Karpas-422 (cell line): ENCODE data around the gene CLINT1. TPM values are rescaled to one million over a fixed set of nuclear protein-coding genes. Genes with fewer than 3 reads are reported as not detected.
A peak's percentile ranks its signal among the peaks of the same experiment; 100 is the strongest.

Experiments used
- DNase-seq: peaks from one replicate; pipeline ENCODE4 v3.0.0-alpha.2; 2015
- H2AFZ ChIP-seq: fragments of 200-600 bp; sonication (generic); 2 replicates; pipeline ENCODE4 v1.6.1; 2014; ENCODE audit warnings: antibody characterized with exemption, low read length, mixed read lengths
- H3K27ac ChIP-seq: fragments of 200-600 bp; sonication (generic); 2 replicates; pipeline ENCODE4 v1.5.1; 2014; ENCODE audit warnings: mild to moderate bottlenecking, low read length, moderate library complexity
- H3K27me3 ChIP-seq: fragments of 200-600 bp; sonication (generic); 2 replicates; pipeline ENCODE4 v1.6.1; 2014; ENCODE audit warnings: low read length, mixed read lengths
- H3K36me3 ChIP-seq: fragments of 200-600 bp; sonication (generic); 2 replicates; pipeline ENCODE4 v1.6.1; 2014; ENCODE audit warnings: low read length, mixed read lengths; ENCODE audit not compliant: insufficient read depth
- H3K4me1 ChIP-seq: fragments of 200-600 bp; sonication (generic); 2 replicates; pipeline ENCODE4 v1.6.1; 2014; ENCODE audit warnings: mild to moderate bottlenecking, low read length, mixed read lengths
- H3K4me2 ChIP-seq: fragments of 200-600 bp; sonication (generic); 2 replicates; pipeline ENCODE4 v1.6.1; 2014; ENCODE audit warnings: low read length, low read depth, mild to moderate bottlenecking; ENCODE audit not compliant: poor library complexity, severe bottlenecking
- H3K4me3 ChIP-seq: fragments of 200-600 bp; sonication (generic); 2 replicates; pipeline ENCODE4 v1.5.1; 2014; ENCODE audit warnings: mild to moderate bottlenecking, antibody characterized with exemption, low read length, mixed read lengths
- H3K79me2 ChIP-seq: fragments of 200-600 bp; sonication (generic); 2 replicates; pipeline ENCODE4 v1.6.1; 2014; ENCODE audit warnings: mild to moderate bottlenecking, low read length, mixed read lengths
- H3K9ac ChIP-seq: fragments of 200-600 bp; sonication (generic); 2 replicates; pipeline ENCODE4 v1.6.0; 2014; ENCODE audit warnings: low read length
- H3K9me2 ChIP-seq: fragments of 200-600 bp; sonication (generic), shearing (Covaris generic); replicated peaks from 2 replicates; pipeline ENCODE4 v1.6.0; 2014; ENCODE audit warnings: mild to moderate bottlenecking, low read length, moderate library complexity; ENCODE audit not compliant: insufficient read depth
- H3K9me3 ChIP-seq: fragments of 300-700, 200-600 bp; sonication (generic); 2 replicates; pipeline ENCODE4 v1.6.1; 2014; ENCODE audit warnings: low read length, mixed read lengths
- H4K20me1 ChIP-seq: fragments of 200-600 bp; sonication (generic); 2 replicates; pipeline ENCODE4 v1.6.1; 2014; ENCODE audit warnings: mild to moderate bottlenecking, antibody characterized with exemption, low read length, low read depth; ENCODE audit not compliant: insufficient read depth
- total RNA-seq: library from RNA; depleted of rRNA; stranded (reverse); fragments of >200 nt; shearing (Covaris generic); gene quantifications from 2 replicates; pipeline ENCODE4 v1.2.3, GENCODE V29; 2014; ENCODE audit warnings: low replicate concordance

CLINT1 gene
- total RNA-seq, 1 experiment from 2014 or later, result 87.7 TPM

DNA sequence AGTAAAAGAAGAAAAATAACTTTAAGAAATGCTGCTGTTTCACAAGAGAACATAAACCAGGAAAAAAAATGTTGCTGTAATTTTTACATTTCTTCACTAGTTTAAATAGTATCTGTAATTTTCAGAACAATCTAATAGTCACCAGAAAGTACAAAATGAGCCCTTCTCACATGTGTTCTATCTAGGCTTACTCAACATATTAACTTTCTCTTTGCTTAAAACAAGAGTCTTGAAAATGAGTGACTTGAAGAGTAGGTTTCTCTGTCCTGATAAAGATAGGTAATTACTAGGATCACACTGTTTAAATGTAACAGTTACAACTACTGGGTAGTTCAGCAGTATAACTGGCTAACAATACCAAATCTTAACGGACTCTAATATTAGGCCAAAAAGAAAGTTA, 37.5 kb downstream of the CLINT1 start:
- no peak for DNase-seq
- Histone ChIP-seq H3K4me3 (no peak overlapping the region), H2AFZ (no peak overlapping the region), H3K79me2 (peaks cover 93% of the 10 kb centered on the region), H3K27ac (no peak overlapping the region), H3K36me3 (peaks cover 9% of the 10 kb centered on the region), H3K9ac (no peak overlapping the region), H3K9me2 (no peaks in the 10 kb centered on the region), H4K20me1 (peaks cover 18% of the 10 kb centered on the region), H3K9me3 (no peaks in the 10 kb centered on the region), H3K27me3 (no peaks in the 10 kb centered on the region), H3K4me1 (peaks cover 15% of the 10 kb centered on the region), H3K4me2 (no peak overlapping the region)

DNA sequence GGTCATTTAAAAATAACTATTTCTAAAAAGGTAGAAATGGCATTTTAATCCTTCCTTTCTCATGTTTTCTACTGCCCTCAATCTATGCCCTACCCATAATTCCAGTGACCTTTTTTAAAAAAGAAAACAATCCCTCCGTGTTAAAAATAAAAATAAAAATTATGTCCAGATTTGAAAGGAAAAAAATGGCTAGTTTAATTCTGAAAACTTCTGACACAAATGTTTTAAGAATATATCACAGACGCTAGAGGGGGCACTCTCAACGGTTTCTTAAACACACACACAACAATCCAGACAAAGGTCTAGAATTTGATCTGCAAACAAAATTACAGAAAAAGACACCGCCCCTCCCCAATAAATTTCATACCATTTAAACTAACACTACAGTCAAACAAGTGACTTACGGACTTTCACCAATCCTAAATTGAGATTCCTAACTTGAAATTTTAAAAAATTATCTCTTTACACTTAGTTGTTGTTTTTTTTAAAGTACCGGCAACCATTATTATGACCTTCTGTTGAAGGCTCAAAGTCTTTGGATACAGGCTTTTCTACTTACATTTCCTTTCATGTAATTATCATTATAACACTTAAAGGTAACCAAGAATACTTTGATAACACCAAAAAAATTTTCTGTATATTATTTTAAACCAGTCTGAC, 38.2 kb downstream of the CLINT1 start:
- no peak overlapping the region for H2AFZ ChIP-seq
- H4K20me1 ChIP-seq, result peaks cover 18% of the 10 kb centered on the region
- H3K9me2 ChIP-seq, result no peaks in the 10 kb centered on the region
- H3K36me3 ChIP-seq, result peaks cover 16% of the 10 kb centered on the region
- H3K27ac ChIP-seq, result no peak overlapping the region
- DNase-seq, result peak; percentile 75
- peaks cover 14% of the 10 kb centered on the region for H3K4me1 ChIP-seq
- peaks cover 92% of the 10 kb centered on the region for H3K79me2 ChIP-seq
- H3K4me2 ChIP-seq, result no peak overlapping the region
- no peak overlapping the region for H3K9ac ChIP-seq
- H3K27me3 ChIP-seq, result no peaks in the 10 kb centered on the region
- H3K9me3 ChIP-seq, result no peaks in the 10 kb centered on the region
- H3K4me3 ChIP-seq, result no peak overlapping the region

DNA sequence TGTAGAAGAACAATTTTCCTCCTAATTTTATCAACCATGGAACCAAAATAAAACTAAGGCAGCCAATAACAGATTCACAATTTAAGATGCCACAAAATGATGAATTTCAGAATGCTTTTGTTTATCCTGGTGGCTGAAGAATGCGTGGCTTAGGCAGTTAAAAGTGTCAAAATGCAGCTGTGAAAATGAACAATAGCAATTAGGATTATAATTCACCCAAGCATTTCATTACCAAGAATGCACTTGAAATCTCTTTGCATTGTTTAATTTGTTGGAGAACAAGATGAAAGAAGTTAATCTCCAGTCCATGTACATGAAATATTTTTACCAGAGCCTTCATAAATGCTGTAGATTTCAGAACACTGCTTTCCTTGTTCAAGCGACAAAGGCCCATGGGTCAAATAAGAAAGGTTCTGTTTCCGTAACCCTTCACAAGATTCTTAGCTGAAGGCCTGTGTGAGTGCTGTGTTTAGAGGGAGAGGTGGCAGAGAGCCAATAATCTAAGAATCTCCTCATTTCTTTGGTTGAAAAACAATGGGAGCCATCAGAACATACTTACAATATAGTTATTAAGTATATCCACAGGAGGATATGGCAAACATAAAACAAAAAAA, 39.3 kb downstream of the CLINT1 start:
- DNase-seq, result no peak
- H3K4me3 ChIP-seq, result no peak overlapping the region
- peaks cover 18% of the 10 kb centered on the region for H4K20me1 ChIP-seq
- H3K4me1 ChIP-seq, result peaks cover 14% of the 10 kb centered on the region
- H3K27ac ChIP-seq, result no peak overlapping the region
- no peaks in the 10 kb centered on the region for H3K27me3 ChIP-seq
- H2AFZ ChIP-seq, result no peak overlapping the region
- H3K36me3 ChIP-seq, result peaks cover 20% of the 10 kb centered on the region
- no peaks in the 10 kb centered on the region for H3K9me2 ChIP-seq
- H3K9me3 ChIP-seq, result no peaks in the 10 kb centered on the region
- peaks cover 85% of the 10 kb centered on the region for H3K79me2 ChIP-seq
- H3K4me2 ChIP-seq, result no peak overlapping the region
- no peak overlapping the region for H3K9ac ChIP-seq

DNA sequence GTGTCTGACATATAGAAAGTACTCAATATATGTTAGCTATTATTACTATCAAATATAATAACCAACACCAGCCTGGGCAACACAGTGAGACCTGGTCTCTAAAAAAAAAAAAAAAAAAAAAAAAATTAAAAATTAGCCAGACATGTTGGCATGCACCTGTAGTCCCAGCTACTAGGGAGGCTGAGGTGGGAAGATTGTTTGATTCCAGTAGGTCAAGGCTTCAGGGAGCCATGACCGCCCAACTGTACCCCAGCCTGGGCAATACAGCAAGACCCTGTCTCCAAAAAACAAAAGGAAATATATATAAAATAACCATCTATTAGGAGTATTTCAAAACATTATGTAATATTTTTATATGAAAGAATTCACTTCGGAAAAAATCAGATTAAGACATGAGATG, 40.6 kb downstream of the CLINT1 start:
- Histone ChIP-seq H3K9ac (no peak overlapping the region), H3K27ac (no peak overlapping the region), H4K20me1 (peaks cover 18% of the 10 kb centered on the region), H3K4me3 (no peak overlapping the region), H3K9me3 (no peaks in the 10 kb centered on the region), H3K36me3 (peaks cover 28% of the 10 kb centered on the region), H3K79me2 (peaks cover 78% of the 10 kb centered on the region), H3K4me1 (peaks cover 14% of the 10 kb centered on the region), H3K27me3 (no peaks in the 10 kb centered on the region), H3K4me2 (no peak overlapping the region), H3K9me2 (no peaks in the 10 kb centered on the region), H2AFZ (no peak overlapping the region)
- no peak for DNase-seq

DNA sequence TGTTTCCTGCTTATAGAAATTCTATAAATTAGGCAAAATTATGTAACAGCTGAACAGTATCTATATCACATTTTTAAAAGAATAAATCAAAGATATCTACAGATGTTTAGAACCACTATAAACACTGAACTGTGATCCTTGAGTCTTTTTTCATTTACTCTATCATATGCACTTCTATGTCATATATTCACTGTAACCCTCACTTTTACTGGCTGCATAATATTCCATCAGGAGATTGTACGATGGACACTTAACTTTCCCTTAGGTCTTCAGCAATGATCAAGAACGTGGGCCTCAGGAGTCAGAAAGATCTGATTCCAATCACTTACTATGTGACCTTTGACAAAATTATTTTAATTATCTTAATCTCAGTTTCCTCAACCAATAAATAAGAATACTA, 41.0 kb downstream of the CLINT1 start:
- no peak for DNase-seq
- H3K9me3 ChIP-seq, result no peaks in the 10 kb centered on the region
- H3K9ac ChIP-seq, result no peak overlapping the region
- H3K9me2 ChIP-seq, result no peaks in the 10 kb centered on the region
- no peak overlapping the region for H3K4me3 ChIP-seq
- no peaks in the 10 kb centered on the region for H3K27me3 ChIP-seq
- H3K36me3 ChIP-seq, result peaks cover 33% of the 10 kb centered on the region
- no peak overlapping the region; the same call in 1 of the 2 replicates for H3K27ac ChIP-seq
- H3K4me1 ChIP-seq, result peaks cover 14% of the 10 kb centered on the region
- no peak overlapping the region for H3K4me2 ChIP-seq
- H4K20me1 ChIP-seq, result peaks cover 18% of the 10 kb centered on the region
- no peak overlapping the region for H2AFZ ChIP-seq
- H3K79me2 ChIP-seq, result peaks cover 73% of the 10 kb centered on the region

DNA sequence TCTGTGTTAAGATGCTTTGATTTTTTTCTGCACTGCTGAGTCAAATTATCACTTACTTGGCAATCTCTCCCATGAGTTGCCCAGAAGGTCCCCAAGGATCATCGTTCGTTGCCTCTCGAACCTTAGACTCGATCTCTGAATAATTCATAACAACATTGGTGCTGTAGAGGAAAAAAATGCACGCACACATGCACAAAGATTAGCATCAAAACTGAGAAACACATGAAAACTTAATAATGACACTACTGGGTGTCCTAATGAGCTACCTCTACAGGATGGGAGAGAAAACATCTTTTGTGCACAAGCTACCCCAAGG, 41.6 kb downstream of the CLINT1 start:
- Histone ChIP-seq H3K4me2 (peak overlapping the region; percentile 9), H3K9me2 (no peaks in the 10 kb centered on the region), H3K79me2 (peaks cover 68% of the 10 kb centered on the region), H3K9me3 (no peaks in the 10 kb centered on the region), H4K20me1 (peaks cover 18% of the 10 kb centered on the region), H3K27me3 (no peaks in the 10 kb centered on the region), H3K27ac (peak overlapping the region; percentile 30), H3K36me3 (peaks cover 35% of the 10 kb centered on the region; the same call in 1 of the 2 replicates), H3K4me3 (no peak overlapping the region), H3K9ac (no peak overlapping the region), H3K4me1 (peaks cover 14% of the 10 kb centered on the region), H2AFZ (no peak overlapping the region)
- no peak for DNase-seq

DNA sequence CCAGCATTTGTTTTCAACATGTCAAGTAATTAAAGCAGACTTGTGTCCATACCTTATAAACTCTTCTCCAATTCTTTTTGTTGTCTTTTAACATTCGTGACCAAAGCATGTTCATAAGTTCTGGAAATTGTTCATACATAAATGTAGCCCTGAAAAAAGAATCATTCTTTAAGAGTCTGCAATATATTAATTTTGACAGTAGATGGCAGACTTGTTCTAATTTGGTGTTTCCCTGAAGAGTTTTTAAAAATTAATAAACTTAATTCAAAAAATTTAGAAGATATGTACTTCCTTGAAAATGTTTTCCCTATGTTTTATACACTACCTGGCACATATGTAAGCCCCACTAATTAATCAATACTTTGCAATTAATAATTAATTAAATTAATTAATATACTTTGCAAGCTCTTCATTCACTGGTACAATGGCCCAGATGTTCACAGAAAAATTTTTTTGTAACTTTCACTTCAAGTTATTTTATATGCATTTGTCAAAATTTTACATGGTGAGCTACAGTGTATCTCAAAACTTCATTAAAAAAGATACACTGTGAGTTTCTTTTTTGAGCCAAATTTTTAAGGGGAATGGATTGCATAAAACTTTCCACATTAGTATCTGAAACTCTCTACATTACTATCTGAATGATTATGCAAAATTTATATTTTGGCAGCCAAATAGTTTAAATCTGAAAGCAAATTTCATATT, 42.1 kb downstream of the CLINT1 start:
- Histone ChIP-seq H3K4me3 (no peak overlapping the region), H3K4me2 (peak overlapping the region; percentile 9), H2AFZ (no peak overlapping the region), H4K20me1 (peaks cover 18% of the 10 kb centered on the region), H3K27me3 (no peaks in the 10 kb centered on the region), H3K4me1 (peaks cover 14% of the 10 kb centered on the region), H3K9me2 (no peaks in the 10 kb centered on the region), H3K9ac (no peak overlapping the region), H3K27ac (peak overlapping the region; percentile 30), H3K36me3 (peaks cover 36% of the 10 kb centered on the region; the same call in 1 of the 2 replicates), H3K9me3 (no peaks in the 10 kb centered on the region), H3K79me2 (peaks cover 62% of the 10 kb centered on the region)
- DNase-seq, result peak; percentile 70

DNA sequence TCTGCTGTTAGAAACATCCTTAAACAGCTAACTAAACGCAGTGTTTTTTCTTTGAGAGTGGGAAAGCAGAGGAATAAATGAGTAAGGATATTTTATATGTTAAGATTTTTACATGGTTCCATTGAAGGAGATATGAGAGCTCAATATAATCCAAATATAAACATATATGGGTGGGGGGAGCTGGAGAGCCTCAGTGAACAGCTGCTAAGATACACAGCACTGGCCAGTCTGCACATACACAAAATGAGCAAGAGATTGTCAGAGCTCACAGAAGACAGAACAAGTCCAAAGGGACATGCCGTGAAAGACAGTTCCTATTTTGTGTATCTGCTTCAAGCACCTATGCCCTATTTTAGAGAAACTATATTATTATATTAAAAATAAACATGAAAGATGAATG, 46.9 kb downstream of the CLINT1 start:
- H3K9me2 ChIP-seq, result no peaks in the 10 kb centered on the region
- peaks cover 2% of the 10 kb centered on the region for H3K4me1 ChIP-seq
- no peaks in the 10 kb centered on the region for H3K9me3 ChIP-seq
- H2AFZ ChIP-seq, result no peak overlapping the region
- no peak overlapping the region for H3K27ac ChIP-seq
- peaks cover 46% of the 10 kb centered on the region for H3K79me2 ChIP-seq
- H4K20me1 ChIP-seq, result peaks cover under 1% of the 10 kb centered on the region; the same call in 1 of the 2 replicates
- H3K4me3 ChIP-seq, result no peak overlapping the region
- no peak overlapping the region for H3K4me2 ChIP-seq
- H3K27me3 ChIP-seq, result no peaks in the 10 kb centered on the region
- H3K9ac ChIP-seq, result no peak overlapping the region
- no peak for DNase-seq
- peaks cover 45% of the 10 kb centered on the region; the same call in 1 of the 2 replicates for H3K36me3 ChIP-seq
